ENCODE results near the gene PLCE1.

The PLCE1 gene

GRCh38 chr10:93993782-93994437, at the start of gene PLCE1:
TSS of gene PLCE1 (plus strand) at chr10:93993931. CDS start at chr10:94031047, 37,116 bp downstream.
- no peaks in the 10 kb centered on the region for H3K36me3 ChIP-seq (ENCODE audit: insufficient read depth, low read length)
- H2AFZ ChIP-seq (ENCODE audit: low read length): no peak within 1 kb of the TSS

DNA sequence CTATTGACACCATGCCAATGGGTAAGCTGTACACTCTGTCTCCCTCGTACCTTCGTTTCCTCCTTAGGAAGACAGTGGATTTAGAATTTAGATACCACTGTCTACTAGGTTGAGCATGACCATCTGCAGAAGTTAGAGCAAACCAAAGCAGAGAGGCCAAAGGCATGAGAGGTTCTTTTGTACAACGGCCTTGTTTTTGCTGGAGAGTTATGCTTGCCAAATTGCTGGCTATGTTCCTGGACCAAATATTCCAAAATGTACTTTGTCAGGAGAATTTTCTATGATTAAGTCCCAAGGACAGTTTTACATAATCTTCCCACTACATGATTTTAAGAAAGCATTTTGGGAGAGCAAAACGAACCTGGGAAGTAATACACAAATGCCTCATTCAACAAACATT, 47.9 kb upstream of the PLCE1 start:
- Histone ChIP-seq H3K27me3 (ENCODE audit: insufficient read depth, low read length, poor library complexity, severe bottlenecking) (no peaks in the 10 kb centered on the region), H3F3A (ENCODE audit: low read depth) (no peaks in the 10 kb centered on the region), H3K9me3 (ENCODE audit: insufficient read depth, low read depth, low read length) (no peaks in the 10 kb centered on the region), H3K36me3 (ENCODE audit: insufficient read depth, low read length) (no peaks in the 10 kb centered on the region), H3K4me2 (ENCODE audit: low read depth, low read length, poor library complexity, severe bottlenecking) (no peak overlapping the region), H4K20me1 (ENCODE audit: insufficient read depth, low read length, poor library complexity, severe bottlenecking) (no peaks in the 10 kb centered on the region), H3K9me2 (replicated peaks; ENCODE audit: low read depth, low read length) (no peaks in the 10 kb centered on the region), H3K9ac (ENCODE audit: low read depth, low read length, poor library complexity, severe bottlenecking) (no peak overlapping the region), H2AFZ (ENCODE audit: low read length) (no peak overlapping the region), H3K4me3 (ENCODE audit: low read length, poor library complexity, severe bottlenecking) (no peak overlapping the region), H3K79me2 (ENCODE audit: insufficient read depth, low read length) (no peaks in the 10 kb centered on the region), H3K4me1 (ENCODE audit: insufficient read depth, low read length, poor library complexity, severe bottlenecking) (no peaks in the 10 kb centered on the region)
- TF ChIP-seq EZH2phosphoT487 (IDR thresholded peaks at IDR 0.05; ENCODE audit: borderline replicate concordance) (no peak), CTCF (conservative IDR thresholded peaks at IDR 0.05; ENCODE audit: low read length) (no peak)

More at GRCh38 chr10:93993782-93994437, at the start of gene PLCE1:
- TF ChIP-seq CTCF (conservative IDR thresholded peaks at IDR 0.05; ENCODE audit: low read length) (no peak), EZH2phosphoT487 (IDR thresholded peaks at IDR 0.05; ENCODE audit: borderline replicate concordance) (no peak)
- H3K4me1 ChIP-seq (ENCODE audit: insufficient read depth, low read length, poor library complexity, severe bottlenecking): no peaks in the 10 kb centered on the region
- no peak within 1 kb of the TSS for H3K4me2 ChIP-seq (ENCODE audit: low read depth, low read length, poor library complexity, severe bottlenecking)
- H3K4me3 ChIP-seq (ENCODE audit: low read length, poor library complexity, severe bottlenecking): no peak within 1 kb of the TSS
- H3K9me2 ChIP-seq (replicated peaks; ENCODE audit: low read depth, low read length): no peaks in the 10 kb centered on the region
- H3K9ac ChIP-seq (ENCODE audit: low read depth, low read length, poor library complexity, severe bottlenecking): no peak within 1 kb of the TSS
- H3K79me2 ChIP-seq (ENCODE audit: insufficient read depth, low read length): no peaks in the 10 kb centered on the region
- no peaks in the 10 kb centered on the region for H4K20me1 ChIP-seq (ENCODE audit: insufficient read depth, low read length, poor library complexity, severe bottlenecking)
- no peaks in the 10 kb centered on the region for H3F3A ChIP-seq (ENCODE audit: low read depth)
- no peaks in the 10 kb centered on the region for H3K9me3 ChIP-seq (ENCODE audit: insufficient read depth, low read depth, low read length)
- H3K27me3 ChIP-seq (ENCODE audit: insufficient read depth, low read length, poor library complexity, severe bottlenecking): no peaks in the 10 kb centered on the region

DNA sequence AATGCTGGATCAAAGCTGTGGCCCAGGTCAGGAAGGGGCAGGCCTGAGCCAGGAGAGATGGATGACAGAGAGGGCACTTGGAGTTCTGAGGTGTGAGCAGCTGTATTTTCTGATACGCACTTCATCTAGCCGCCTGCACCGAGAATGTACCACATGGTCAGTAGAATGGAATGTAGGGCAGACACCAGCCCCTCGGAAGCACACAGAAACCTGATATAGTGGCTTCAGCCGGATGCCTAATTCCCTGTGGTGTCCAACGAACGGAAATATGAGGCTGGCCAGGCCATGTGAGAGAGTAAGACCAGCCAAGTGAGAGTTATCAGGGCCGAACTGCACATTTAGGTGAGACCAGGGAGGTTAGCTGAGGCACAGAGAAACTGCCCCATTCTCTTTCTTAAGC, 46.7 kb upstream of the PLCE1 start:
- no peaks in the 10 kb centered on the region for H3K4me1 ChIP-seq (ENCODE audit: insufficient read depth, low read length, poor library complexity, severe bottlenecking)
- no peaks in the 10 kb centered on the region for H4K20me1 ChIP-seq (ENCODE audit: insufficient read depth, low read length, poor library complexity, severe bottlenecking)
- no peak overlapping the region for H3K4me2 ChIP-seq (ENCODE audit: low read depth, low read length, poor library complexity, severe bottlenecking)
- H3K36me3 ChIP-seq (ENCODE audit: insufficient read depth, low read length): no peaks in the 10 kb centered on the region
- H3K4me3 ChIP-seq (ENCODE audit: low read length, poor library complexity, severe bottlenecking): no peak overlapping the region
- no peak overlapping the region for H3K9ac ChIP-seq (ENCODE audit: low read depth, low read length, poor library complexity, severe bottlenecking)
- no peaks in the 10 kb centered on the region for H3K9me3 ChIP-seq (ENCODE audit: insufficient read depth, low read depth, low read length)
- no peaks in the 10 kb centered on the region for H3K27me3 ChIP-seq (ENCODE audit: insufficient read depth, low read length, poor library complexity, severe bottlenecking)
- no peaks in the 10 kb centered on the region for H3K79me2 ChIP-seq (ENCODE audit: insufficient read depth, low read length)
- no peaks in the 10 kb centered on the region for H3K9me2 ChIP-seq (replicated peaks; ENCODE audit: low read depth, low read length)
- no peaks in the 10 kb centered on the region for H3F3A ChIP-seq (ENCODE audit: low read depth)
- H2AFZ ChIP-seq (ENCODE audit: low read length): no peak overlapping the region
- TF ChIP-seq CTCF (conservative IDR thresholded peaks at IDR 0.05; ENCODE audit: low read length) (no peak), EZH2phosphoT487 (IDR thresholded peaks at IDR 0.05; ENCODE audit: borderline replicate concordance) (no peak)
